ENCODE data around the gene SPOCK1.

Gene SPOCK1

GRCh38 chr5:137442660-137443059, 56.5 kb downstream of the SPOCK1 start:
- Histone ChIP-seq H3K27me3 (no peaks in the 10 kb centered on the region), H3K9me3 (no peaks in the 10 kb centered on the region), H3K36me3 (no peaks in the 10 kb centered on the region), H3K4me1 (ENCODE audit: control insufficient read depth in 1 of 2, insufficient read depth in 1 of 2, low read depth in 1 of 2, low read length in 1 of 2) (no peaks in the 10 kb centered on the region), H3K27ac (no peak overlapping the region), H3K4me3 (ENCODE audit: low read depth in 1 of 2, low read length in 1 of 2) (no peak overlapping the region)
- TF ChIP-seq, protein P1, sequence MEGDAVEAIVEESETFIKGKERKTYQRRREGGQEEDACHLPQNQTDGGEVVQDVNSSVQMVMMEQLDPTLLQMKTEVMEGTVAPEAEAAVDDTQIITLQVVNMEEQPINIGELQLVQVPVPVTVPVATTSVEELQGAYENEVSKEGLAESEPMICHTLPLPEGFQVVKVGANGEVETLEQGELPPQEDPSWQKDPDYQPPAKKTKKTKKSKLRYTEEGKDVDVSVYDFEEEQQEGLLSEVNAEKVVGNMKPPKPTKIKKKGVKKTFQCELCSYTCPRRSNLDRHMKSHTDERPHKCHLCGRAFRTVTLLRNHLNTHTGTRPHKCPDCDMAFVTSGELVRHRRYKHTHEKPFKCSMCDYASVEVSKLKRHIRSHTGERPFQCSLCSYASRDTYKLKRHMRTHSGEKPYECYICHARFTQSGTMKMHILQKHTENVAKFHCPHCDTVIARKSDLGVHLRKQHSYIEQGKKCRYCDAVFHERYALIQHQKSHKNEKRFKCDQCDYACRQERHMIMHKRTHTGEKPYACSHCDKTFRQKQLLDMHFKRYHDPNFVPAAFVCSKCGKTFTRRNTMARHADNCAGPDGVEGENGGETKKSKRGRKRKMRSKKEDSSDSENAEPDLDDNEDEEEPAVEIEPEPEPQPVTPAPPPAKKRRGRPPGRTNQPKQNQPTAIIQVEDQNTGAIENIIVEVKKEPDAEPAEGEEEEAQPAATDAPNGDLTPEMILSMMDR (IDR thresholded peaks at IDR 0.05): no peak

DNA sequence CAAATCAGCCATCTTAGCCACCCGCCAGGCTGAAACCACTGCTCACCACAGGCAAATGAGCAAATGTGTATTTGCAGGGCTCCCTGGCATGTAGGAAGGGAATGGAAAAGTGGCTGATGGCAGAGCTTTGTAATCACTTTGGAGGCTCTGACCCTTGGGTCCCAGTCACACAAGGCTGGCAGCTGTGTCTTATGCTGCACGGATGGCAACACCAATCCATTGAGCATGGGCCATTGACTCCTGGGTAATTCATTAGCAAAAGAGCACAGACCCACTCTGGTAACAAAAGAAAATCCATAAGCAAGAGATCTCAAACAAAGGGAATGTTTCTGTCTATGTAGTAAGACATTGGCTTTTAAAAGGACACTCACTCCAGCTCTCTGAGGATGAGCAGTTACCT, 57.6 kb downstream of the SPOCK1 start:
- no peak overlapping the region for H3K4me3 ChIP-seq (ENCODE audit: low read depth in 1 of 2, low read length in 1 of 2)
- peaks cover 1% of the 10 kb centered on the region for H3K27me3 ChIP-seq
- H3K9me3 ChIP-seq: no peaks in the 10 kb centered on the region
- H3K27ac ChIP-seq: no peak overlapping the region
- TF ChIP-seq, protein P1 (IDR thresholded peaks at IDR 0.05): no peak
- H3K4me1 ChIP-seq (ENCODE audit: control insufficient read depth in 1 of 2, insufficient read depth in 1 of 2, low read depth in 1 of 2, low read length in 1 of 2): no peaks in the 10 kb centered on the region
- no peaks in the 10 kb centered on the region for H3K36me3 ChIP-seq

- no peak overlapping the region for H3K4me3 ChIP-seq (ENCODE audit: low read depth in 1 of 2, low read length in 1 of 2)
- peaks cover 4% of the 10 kb centered on the region for H3K27me3 ChIP-seq
- no peaks in the 10 kb centered on the region for H3K4me1 ChIP-seq (ENCODE audit: control insufficient read depth in 1 of 2, insufficient read depth in 1 of 2, low read depth in 1 of 2, low read length in 1 of 2)
- TF ChIP-seq, protein P1 (IDR thresholded peaks at IDR 0.05): no peak
- H3K9me3 ChIP-seq: no peaks in the 10 kb centered on the region
- no peaks in the 10 kb centered on the region for H3K36me3 ChIP-seq
- no peak overlapping the region for H3K27ac ChIP-seq
Measured at GRCh38 chr5:137440795-137441194, 58.3 kb downstream of the SPOCK1 start.

DNA sequence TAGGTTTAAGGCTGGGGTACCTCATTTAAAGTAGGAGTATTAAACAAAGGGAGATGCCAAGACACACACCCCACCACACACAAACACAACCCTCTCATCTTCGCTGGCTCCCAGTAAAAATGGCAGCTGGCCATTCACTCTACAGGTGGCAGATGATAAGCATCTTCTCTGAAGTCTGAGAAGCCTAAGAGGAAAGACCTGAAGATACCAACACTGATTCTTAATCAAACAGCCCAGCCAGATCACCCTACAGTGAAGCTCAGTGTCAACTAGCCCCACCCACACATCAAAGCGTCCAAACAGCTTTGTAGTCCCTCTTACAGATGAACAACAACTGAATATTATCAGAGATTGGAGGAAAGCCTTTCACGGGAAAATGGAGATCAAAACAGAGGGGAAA, 59.5 kb downstream of the SPOCK1 start:
- TF ChIP-seq, protein P1 (IDR thresholded peaks at IDR 0.05): no peak
- H3K4me1 ChIP-seq (ENCODE audit: control insufficient read depth in 1 of 2, insufficient read depth in 1 of 2, low read depth in 1 of 2, low read length in 1 of 2): no peaks in the 10 kb centered on the region
- H3K27ac ChIP-seq: no peak overlapping the region
- no peak overlapping the region for H3K4me3 ChIP-seq (ENCODE audit: low read depth in 1 of 2, low read length in 1 of 2)
- peaks cover 4% of the 10 kb centered on the region for H3K27me3 ChIP-seq
- no peaks in the 10 kb centered on the region for H3K9me3 ChIP-seq
- H3K36me3 ChIP-seq: no peaks in the 10 kb centered on the region

DNA sequence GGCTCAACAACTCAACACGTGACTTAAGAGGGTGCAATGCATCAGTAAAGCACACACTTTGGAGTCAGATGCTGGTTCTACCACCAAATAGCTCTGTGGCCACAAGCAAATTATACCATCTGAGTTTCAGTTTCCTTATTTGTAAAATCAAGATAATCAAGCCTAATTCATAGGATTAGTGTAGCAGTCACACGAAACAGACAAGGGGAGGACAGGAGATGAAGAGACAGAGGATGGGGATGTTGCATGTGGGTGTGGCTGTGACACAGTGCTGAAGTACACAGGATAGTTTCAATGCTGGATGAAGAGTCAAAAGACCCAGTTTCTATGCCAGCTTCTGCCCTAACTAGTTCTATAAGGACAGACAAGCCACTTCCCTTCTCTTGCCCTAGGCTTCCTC, 60.2 kb downstream of the SPOCK1 start:
- Histone ChIP-seq H3K36me3 (no peaks in the 10 kb centered on the region), H3K27me3 (peaks cover 4% of the 10 kb centered on the region), H3K9me3 (no peaks in the 10 kb centered on the region), H3K27ac (no peak overlapping the region), H3K4me1 (ENCODE audit: control insufficient read depth in 1 of 2, insufficient read depth in 1 of 2, low read depth in 1 of 2, low read length in 1 of 2) (no peaks in the 10 kb centered on the region), H3K4me3 (ENCODE audit: low read depth in 1 of 2, low read length in 1 of 2) (no peak overlapping the region)
- TF ChIP-seq, protein P1 (IDR thresholded peaks at IDR 0.05): no peak

GRCh38 chr5:137437774-137438173, 61.4 kb downstream of the SPOCK1 start:
- TF ChIP-seq, protein P1 (IDR thresholded peaks at IDR 0.05): no peak
- Histone ChIP-seq H3K27me3 (peaks cover 4% of the 10 kb centered on the region), H3K4me1 (ENCODE audit: control insufficient read depth in 1 of 2, insufficient read depth in 1 of 2, low read depth in 1 of 2, low read length in 1 of 2) (no peaks in the 10 kb centered on the region)

More at GRCh38 chr5:137437774-137438173, 61.4 kb downstream of the SPOCK1 start:
- no peak overlapping the region for H3K4me3 ChIP-seq (ENCODE audit: low read depth in 1 of 2, low read length in 1 of 2)
- H3K27ac ChIP-seq: no peak overlapping the region
- H3K9me3 ChIP-seq: no peaks in the 10 kb centered on the region
- H3K36me3 ChIP-seq: no peaks in the 10 kb centered on the region
